ENCODE data around the gene TCF7L1. TPM values are rescaled to one million over a fixed set of nuclear protein-coding genes. Genes with fewer than 3 reads are reported as not detected.

The TCF7L1 gene
- total RNA-seq, 1 donor from 2014 or later, result 7.5 TPM

DNA sequence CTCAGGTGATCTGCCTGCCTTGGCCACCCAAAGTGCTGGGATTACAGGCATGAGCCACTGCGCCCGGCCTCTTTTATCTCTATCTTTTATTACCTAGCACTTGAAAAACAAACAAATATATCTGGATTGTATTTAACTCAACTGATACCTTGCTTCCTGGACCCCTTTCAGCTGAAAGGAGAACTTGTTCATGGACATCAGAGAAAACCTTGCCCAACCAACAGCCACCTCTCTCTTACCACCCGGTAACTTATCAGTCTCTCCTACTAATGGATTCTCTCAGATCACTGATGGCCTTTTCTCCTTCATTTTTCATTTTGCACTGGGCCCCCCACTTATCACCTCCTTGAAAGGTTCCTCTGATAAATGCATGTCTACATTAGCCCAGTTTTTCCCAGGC is 214.4 kb downstream of the TCF7L1 start:
- no peak for DNase-seq (ENCODE audit: low read depth in 2 of 2)

DNA sequence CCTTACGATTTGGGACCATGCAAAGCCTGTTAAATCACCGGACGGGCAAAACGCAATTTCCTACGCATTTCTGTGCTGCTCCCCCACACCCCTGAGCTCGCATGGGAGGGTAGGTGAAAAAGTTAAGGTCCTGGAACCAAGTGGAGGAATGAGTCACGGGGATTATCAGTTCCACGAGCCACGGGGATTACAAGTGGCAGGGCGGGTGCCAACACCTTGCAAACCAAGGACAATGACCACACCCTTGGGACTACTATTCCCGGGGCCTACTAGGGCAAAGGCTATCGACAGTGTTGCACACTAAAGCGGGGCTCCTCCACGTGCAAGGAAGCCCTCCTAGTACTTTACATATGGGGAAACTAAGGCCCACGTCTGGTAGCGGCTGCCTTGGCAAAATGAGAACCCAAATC is 220.7 kb downstream of the TCF7L1 start:
- DNase-seq (ENCODE audit: low read depth in 2 of 2), result peak; percentile 12 to 15

DNA sequence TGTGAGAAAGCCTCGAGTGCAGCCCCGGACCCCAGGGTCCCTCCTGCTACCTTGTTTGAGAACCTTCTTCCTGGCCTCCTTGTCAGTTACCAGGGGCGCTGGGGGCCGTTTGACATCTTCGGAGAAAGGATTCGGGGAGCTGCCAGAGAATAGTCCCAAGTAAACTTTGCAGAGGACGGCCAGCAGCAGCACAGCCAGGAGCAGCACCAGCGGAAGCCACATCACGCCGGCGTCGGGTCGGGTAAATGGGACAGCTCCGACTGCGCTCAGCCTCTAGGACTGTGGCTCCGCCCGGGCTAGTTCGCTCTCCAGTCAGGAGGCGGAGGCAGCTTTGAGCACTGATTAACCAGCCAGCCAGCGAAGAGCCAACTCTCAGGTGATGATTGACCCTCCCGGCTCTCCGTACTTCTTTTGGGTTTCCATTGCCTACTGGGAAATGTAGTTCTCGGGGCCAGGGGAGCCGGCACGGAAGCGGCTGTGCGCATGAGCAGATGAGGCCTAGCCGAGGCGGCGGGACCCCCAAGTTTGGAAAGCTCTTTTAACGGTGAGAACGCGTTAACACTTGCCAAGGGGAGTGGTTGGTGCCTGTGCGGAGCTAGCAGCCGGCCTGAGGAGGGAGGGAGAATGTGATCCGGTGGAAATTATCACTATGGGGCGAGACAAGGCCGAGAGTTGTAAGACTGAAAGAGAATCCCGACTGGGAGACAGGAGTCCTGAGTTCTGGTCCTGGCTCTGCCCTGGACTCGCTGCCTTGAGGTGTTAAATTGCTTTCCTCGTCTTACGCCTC is 221.3 kb downstream of the TCF7L1 start, which contains the start of the genes ELMOD3 and RETSAT:
ELMOD3 (plus strand) TSS at position 484 of the 787 bp plus-strand sequence. CDS start 2,430 bp downstream, outside the sequence.
RETSAT (minus strand) TSS at position 243 of the 787 bp plus-strand sequence; CDS start at position 222, 21 bp downstream.
- peak; percentile 100 for DNase-seq (ENCODE audit: low read depth in 2 of 2)

DNA sequence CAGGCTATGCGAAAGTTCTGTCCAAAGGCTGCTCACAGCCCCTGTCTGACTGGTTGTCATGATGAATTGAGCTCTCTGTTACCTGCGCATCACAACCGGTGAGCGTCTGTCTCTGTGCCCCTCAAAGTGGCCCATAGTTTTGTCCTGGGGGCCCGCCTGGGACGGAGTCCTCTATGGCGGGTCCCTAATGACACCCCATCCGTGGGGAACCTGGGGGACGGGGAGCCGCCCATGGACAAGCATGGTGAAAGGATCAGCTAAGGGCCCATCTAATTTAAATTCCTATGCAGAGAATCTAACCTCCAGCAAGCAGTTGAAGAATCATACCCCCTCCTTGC is 221.8 kb downstream of the TCF7L1 start:
- no peak for DNase-seq (ENCODE audit: low read depth in 2 of 2)

DNA sequence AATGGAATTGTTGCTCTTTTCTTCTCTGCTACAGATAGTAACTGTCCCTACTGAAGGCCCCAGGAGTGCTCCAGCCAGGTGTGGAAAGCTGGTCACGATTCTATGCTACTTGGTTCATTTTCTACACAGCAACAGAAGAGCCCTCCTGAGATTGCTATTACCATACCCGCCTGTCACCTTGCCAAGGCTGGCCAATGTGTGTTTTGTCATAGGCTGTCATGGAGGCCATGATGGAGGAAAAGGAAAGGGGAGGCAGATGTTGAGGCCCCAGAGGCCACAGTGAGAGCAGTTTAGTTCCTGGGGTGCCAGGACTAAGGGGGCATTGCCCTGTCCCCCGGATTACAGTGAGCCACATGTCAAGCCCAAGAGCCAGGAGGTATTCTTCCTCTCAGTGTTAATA is 222.3 kb downstream of the TCF7L1 start:
- DNase-seq (ENCODE audit: low read depth in 2 of 2), result no peak

DNA sequence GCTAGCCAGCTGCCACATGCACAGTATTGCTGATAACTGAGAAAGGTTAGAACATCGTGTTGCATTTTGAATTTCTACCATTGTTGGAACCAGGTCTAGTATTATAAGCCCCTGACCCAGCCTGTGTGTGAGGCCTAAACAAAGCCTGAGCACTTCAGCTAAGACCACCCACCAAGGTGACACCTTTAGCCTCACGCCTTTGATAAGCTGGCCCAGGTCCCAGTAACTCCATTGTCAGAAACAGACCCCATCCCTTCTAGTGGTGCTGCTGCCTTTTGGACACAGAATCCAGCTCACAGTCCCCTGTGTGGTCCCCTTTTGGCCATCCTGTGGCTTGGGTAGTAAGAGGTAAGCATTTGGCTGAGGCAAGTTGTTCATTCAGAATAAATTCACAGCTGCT is 223.0 kb downstream of the TCF7L1 start:
- no peak for DNase-seq (ENCODE audit: low read depth in 2 of 2)

DNA sequence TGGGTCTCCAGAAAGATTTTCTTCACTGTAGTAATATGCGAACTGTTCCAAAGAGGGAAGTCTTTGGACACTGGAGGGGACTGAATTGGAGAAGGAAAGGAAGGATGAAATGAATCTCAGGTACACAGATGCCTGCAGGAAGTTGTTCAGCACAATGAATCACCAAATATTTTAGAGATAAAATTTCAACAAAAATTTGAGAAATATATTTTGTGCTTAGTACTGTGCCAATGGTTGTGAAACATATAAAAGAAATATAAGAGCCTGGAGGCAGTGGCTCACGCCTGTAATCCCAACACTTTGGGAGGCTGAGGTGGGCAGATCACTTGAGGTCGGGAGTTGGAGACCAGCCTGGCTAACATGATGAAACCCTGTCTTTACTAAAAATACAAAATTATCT is 224.5 kb downstream of the TCF7L1 start:
- DNase-seq (ENCODE audit: low read depth in 2 of 2), result no peak

Other genes starting within 250 kb of the TCF7L1 start
- gene TMSB10, start 227.7 kb upstream of the TCF7L1 start, total RNA-seq, result 7,454 and 9,895 TPM in 2 replicates
- 25.1 and 40.5 TPM in 2 replicates for gene KCMF1, start 162.2 kb upstream of the TCF7L1 start, total RNA-seq
- 50.1 and 62.7 TPM in 2 replicates for gene TGOLN2, start 194.6 kb downstream of the TCF7L1 start, total RNA-seq
- gene RETSAT, start 221.1 kb downstream of the TCF7L1 start, total RNA-seq, result 50.3 and 63.5 TPM in 2 replicates
- 6.1 and 10.1 TPM in 2 replicates for gene ELMOD3, start 221.4 kb downstream of the TCF7L1 start, total RNA-seq

Data from lung microvascular endothelial cell (primary cell).